GM19351 (cell line): ENCODE results near the gene GPRC5C.

ENCODE experiments used
- ATAC-seq: cut with Tn5 transposase; IDR thresholded peaks from one replicate; pipeline ENCODE4 v1.9.1; 2021; ENCODE audit warnings: mild to moderate bottlenecking, moderate library complexity; ENCODE audit not compliant: unreplicated experiment

The GPRC5C gene

GRCh38 chr17:74431568-74432423 is at the start of gene GPRC5C:
Gene GPRC5C, plus strand, starts transcription at chr17:74432088. Its CDS starts 7,689 bp downstream, at chr17:74439777.
- ATAC-seq, result no peak

GRCh38 chr17:74383141-74383540 is 48.7 kb upstream of the GPRC5C start:
- ATAC-seq, result no peak

GRCh38 chr17:74385201-74385600 is 46.7 kb upstream of the GPRC5C start:
- no peak for ATAC-seq

- ATAC-seq, result no peak
These were observed 45.5 kb upstream of the GPRC5C start for GRCh38 chr17:74386386-74386785.

- no peak for ATAC-seq
These were observed 44.3 kb upstream of the GPRC5C start for GRCh38 chr17:74387365-74388218.

GRCh38 chr17:74389084-74389753 is 42.7 kb upstream of the GPRC5C start:
- ATAC-seq, result no peak

GRCh38 chr17:74389937-74390679 is 41.8 kb upstream of the GPRC5C start:
- no peak for ATAC-seq

- no peak for ATAC-seq
These were observed 40.9 kb upstream of the GPRC5C start for GRCh38 chr17:74390680-74391653.

GRCh38 chr17:74391771-74392170 is 40.1 kb upstream of the GPRC5C start:
- no peak for ATAC-seq

- no peak for ATAC-seq
These were observed 39.0 kb upstream of the GPRC5C start for GRCh38 chr17:74392848-74393247.

- no peak for ATAC-seq
These were observed 38.4 kb upstream of the GPRC5C start for GRCh38 chr17:74393346-74393942.

GRCh38 chr17:74394275-74394950 is 37.5 kb upstream of the GPRC5C start:
- no peak for ATAC-seq

- ATAC-seq, result no peak
These were observed 36.9 kb upstream of the GPRC5C start for GRCh38 chr17:74394977-74395376.

GRCh38 chr17:74396567-74396966 is 35.3 kb upstream of the GPRC5C start:
- no peak for ATAC-seq

GRCh38 chr17:74402048-74402447 is 29.8 kb upstream of the GPRC5C start:
- no peak for ATAC-seq

GRCh38 chr17:74403512-74404137 is 28.3 kb upstream of the GPRC5C start:
- ATAC-seq, result no peak

GRCh38 chr17:74404218-74404617 is 27.7 kb upstream of the GPRC5C start:
- no peak for ATAC-seq

GRCh38 chr17:74404789-74405188 is 27.1 kb upstream of the GPRC5C start:
- ATAC-seq, result no peak
